GM18499 (cell line): ENCODE measurements around the gene NIPBL.
A peak's percentile ranks its signal among the peaks of the same experiment; 100 is the strongest.
"Not testable (repeated sequence)": the region's sequence is repeated elsewhere in the genome, so short reads cannot be mapped to it uniquely, and the experiment has no call there.

Experiments used
- ATAC-seq: cut with Tn5 transposase; IDR thresholded peaks from one replicate; pipeline ENCODE4 v1.9.1; 2021; ENCODE audit warnings: moderate number of reproducible peaks; ENCODE audit not compliant: insufficient read depth, unreplicated experiment

NIPBL gene

DNA sequence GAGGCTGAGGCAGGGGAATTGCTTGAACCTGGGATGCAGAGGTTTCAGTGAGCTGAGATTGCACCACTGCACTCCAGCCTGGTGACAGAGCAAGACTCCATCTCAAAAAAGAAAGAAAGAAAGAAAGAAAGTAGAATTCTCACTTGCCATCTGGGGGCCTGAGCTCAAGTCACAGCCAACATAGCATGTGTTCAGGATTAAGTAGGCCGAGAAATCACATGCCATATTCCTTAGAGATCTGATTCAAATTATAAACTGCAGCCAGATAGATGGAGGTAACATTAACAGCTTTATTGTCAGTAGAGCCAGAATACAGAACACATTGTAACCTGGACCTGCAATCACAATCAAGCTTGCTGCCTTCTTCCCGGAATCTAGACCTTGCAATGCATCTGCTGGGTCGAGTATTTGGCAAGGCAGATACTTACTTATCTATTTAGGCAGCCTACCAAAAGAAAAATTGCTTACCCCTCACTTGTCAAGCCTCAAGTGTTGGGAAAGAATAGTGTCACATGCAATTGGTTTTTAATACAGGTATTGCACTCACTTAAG is 198.9 kb downstream of the NIPBL start:
- no peak for ATAC-seq

- no peak for ATAC-seq
Observed at GRCh38 chr5:37077146-37077545, 200.6 kb downstream of the NIPBL start.

GRCh38 chr5:37080697-37081096 is 204.1 kb downstream of the NIPBL start:
- no peak for ATAC-seq

DNA sequence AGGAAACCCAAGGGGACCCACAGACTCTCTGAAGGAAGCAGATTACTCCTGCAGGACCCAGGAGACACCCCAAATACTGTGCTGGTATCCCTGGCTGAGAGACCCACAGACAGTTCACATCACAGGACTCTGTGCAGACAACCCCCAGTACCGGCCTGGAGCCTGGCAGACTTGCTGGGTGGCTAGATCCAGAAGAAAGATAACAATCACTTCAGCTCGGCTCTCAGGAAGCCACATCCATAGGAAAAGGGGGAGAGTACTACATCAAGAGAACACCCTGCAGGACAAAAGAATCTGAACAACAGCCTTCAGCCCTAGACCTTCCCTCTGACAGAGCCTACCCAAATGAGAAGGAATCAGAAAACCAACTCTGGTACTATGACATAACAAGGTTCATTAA is 206.4 kb downstream of the NIPBL start:
- ATAC-seq, result not testable (repeated sequence)

- not testable (repeated sequence) for ATAC-seq
Observed at GRCh38 chr5:37086026-37086425, 209.5 kb downstream of the NIPBL start.

DNA sequence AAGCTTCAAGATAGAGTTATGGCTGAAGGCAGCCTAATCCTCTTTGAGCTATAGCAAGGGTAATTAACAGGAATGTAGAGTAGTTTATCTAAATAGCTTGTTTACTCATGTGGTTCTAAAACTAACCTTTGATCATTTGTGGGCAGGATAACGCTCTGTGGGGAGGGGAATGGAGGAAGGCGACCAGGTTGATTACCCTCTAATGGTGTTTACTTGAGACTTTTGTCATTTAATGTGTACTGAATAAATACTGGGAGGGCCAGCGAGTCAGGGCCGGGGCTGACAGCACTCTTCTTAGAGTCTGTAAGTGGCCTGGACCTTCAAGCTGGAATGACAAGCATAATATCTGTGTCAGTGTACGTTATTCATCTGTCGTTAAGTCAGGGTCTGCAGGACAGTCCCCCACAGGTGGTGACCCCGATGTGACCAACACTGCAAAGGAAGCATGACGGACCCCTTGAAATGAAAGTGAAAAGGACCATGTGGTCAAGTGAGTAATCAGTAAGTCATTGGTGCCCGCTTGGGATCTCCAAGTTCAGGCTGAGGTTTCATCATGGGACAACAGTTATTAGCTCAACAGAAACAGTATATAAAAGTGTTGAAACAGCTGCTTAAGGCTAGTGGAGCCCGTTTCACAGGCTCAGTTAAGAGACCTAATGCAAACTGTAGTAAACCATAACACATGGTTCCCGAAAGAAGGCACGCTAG is 210.1 kb downstream of the NIPBL start:
- ATAC-seq, result no peak

- ATAC-seq, result no peak
Observed at GRCh38 chr5:37088009-37088408, 211.4 kb downstream of the NIPBL start.

- ATAC-seq, result no peak
Observed at GRCh38 chr5:37090123-37090726, 213.7 kb downstream of the NIPBL start.

GRCh38 chr5:37090781-37091180 is 214.2 kb downstream of the NIPBL start:
- ATAC-seq, result no peak

DNA sequence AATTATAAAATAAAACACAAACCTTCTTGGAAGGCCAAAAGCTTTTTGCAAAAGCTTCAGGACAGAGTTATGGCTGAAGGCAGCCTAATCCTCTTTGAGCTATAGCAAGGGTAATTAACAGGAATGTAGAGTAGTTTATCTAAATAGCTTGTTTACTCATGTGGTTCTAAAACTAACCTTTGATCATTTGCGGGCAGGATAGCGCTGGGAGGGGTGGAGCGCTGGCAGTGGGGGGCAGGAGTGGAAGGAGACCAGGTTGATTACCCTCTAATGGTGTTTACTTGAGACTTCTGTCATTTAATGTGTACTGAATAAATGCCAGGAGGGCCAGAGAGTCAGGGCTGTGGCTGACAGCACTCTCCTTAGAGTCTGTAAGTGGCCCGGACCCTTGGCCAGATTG is 217.2 kb downstream of the NIPBL start:
- not testable (repeated sequence) for ATAC-seq

GRCh38 chr5:37099267-37099666 is 222.7 kb downstream of the NIPBL start:
- not testable (repeated sequence) for ATAC-seq

DNA sequence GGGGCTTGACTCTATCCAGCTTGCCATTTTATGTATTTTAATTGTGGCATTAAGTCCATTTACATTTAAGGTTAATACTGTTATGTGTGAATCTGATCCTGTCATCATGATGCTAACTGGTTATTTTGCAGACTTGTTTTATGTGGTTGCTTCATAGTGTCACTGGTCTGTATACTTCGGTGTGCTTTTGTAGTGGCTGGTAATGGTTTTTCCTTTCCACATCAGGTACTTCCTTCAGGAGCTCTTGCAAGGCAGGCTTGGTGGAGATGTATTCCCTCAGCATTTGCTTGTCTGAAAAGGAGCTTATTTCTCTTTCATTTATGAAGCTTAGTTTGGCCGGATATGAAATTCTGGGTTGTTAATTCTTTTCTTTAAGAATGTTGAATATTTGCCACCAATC is 226.7 kb downstream of the NIPBL start:
- no peak for ATAC-seq

- no peak for ATAC-seq
Observed at GRCh38 chr5:37109338-37109737, 232.8 kb downstream of the NIPBL start.

GRCh38 chr5:37110135-37110534 is 233.6 kb downstream of the NIPBL start:
- no peak for ATAC-seq

DNA sequence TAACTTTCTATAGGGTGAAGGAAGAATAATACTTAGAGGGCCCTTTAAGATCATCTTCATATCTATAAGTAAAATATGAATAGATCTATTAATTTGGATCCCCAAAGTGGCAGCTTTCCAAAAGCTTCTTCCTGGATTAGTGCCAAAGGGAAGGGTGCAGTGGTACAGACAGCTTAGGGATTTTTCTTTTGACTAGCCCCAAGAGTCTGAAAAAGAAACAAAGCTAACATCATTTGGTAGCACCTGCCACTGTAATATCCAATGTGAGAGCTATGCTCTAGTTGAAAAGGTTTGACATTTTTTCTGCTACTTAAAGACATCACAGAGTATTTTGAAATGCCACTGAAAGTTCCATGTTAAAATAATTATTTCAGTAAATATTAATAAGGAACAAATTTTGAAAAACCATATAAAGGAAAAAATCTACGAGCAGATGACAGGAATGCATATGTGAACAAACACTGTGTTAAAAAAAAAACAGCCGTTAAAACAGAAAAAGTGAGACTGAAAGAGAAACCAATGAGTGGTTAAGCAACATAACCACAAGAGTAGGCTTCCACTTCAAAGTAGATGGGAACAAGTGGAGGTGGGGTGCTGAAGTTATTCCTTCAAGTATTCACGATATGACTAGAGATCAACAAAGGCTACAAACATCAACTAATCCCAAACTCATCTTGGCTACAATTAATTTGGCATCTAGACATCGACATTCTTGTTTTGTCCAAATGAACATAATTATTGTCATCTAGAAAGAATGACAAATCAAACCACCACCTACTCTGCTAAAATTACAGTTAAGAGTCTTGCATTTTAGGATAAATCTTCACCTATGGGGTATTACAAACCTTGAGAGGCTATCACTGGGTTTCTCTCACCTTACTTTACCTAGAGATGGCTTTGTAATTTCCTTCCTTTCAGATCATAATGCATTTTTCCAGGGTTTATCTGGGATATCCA is 235.1 kb downstream of the NIPBL start:
- ATAC-seq, result peak; percentile 83

GRCh38 chr5:37112383-37112991 is 235.9 kb downstream of the NIPBL start:
- peak; percentile 13 for ATAC-seq
